ENCODE results near the gene PSMG3.

- TF ChIP-seq GATA2 (IDR thresholded peaks at IDR 0.05; ENCODE audit: low read depth, low read length) (no peak), GATA3 (IDR thresholded peaks at IDR 0.05; ENCODE audit: low read depth, low read length) (no peak)
These were observed 25.8 kb upstream of the PSMG3 start for GRCh38 chr7:1595636-1596035.

Measured in SH-SY5Y (cell line).